GDM1 (cell line): Measurements from ENCODE around the gene PRSS56.

Experiments
- DNase-seq: peaks from one replicate; lab custom pipeline; 2025; lab: John Stamatoyannopoulos, UW

Gene PRSS56

GRCh38 chr2:232486558-232487384 lies 33.4 kb upstream of the PRSS56 start:
- no peak for DNase-seq

- no peak for DNase-seq
Observed at GRCh38 chr2:232487385-232488096, 32.6 kb upstream of the PRSS56 start, which contains the start of gene ECEL1. Gene ECEL1 (minus strand): TSS chr2:232487834. CDS start chr2:232486653, 1,181 bp downstream.

GRCh38 chr2:232488097-232488711 lies 32.0 kb upstream of the PRSS56 start:
- DNase-seq: no peak

GRCh38 chr2:232488721-232489300 lies 31.4 kb upstream of the PRSS56 start:
- no peak for DNase-seq

- no peak for DNase-seq
Observed at GRCh38 chr2:232489516-232490220, 30.5 kb upstream of the PRSS56 start.

GRCh38 chr2:232490221-232491138 lies 29.7 kb upstream of the PRSS56 start:
- DNase-seq: no peak

- DNase-seq: no peak
Observed at GRCh38 chr2:232491139-232491780, 28.9 kb upstream of the PRSS56 start.

GRCh38 chr2:232492236-232492848 lies 27.8 kb upstream of the PRSS56 start:
- no peak for DNase-seq

GRCh38 chr2:232492963-232493700 lies 27.1 kb upstream of the PRSS56 start:
- no peak for DNase-seq

- DNase-seq: no peak
Observed at GRCh38 chr2:232493701-232494474, 26.3 kb upstream of the PRSS56 start.

- DNase-seq: no peak
Observed at GRCh38 chr2:232494542-232494941, 25.6 kb upstream of the PRSS56 start.

- no peak for DNase-seq
Observed at GRCh38 chr2:232495292-232495691, 24.9 kb upstream of the PRSS56 start.

GRCh38 chr2:232496501-232497270 lies 23.5 kb upstream of the PRSS56 start:
- no peak for DNase-seq

- DNase-seq: no peak
Observed at GRCh38 chr2:232497348-232497747, 22.8 kb upstream of the PRSS56 start.

GRCh38 chr2:232498452-232498851 lies 21.7 kb upstream of the PRSS56 start:
- no peak for DNase-seq

GRCh38 chr2:232501331-232501771 lies 18.8 kb upstream of the PRSS56 start:
- DNase-seq: no peak

GRCh38 chr2:232501794-232502390 lies 18.3 kb upstream of the PRSS56 start:
- DNase-seq: no peak
